Adrenal gland (tissue), 12 donors: ENCODE measurements around the gene HSD17B2. TPM values are rescaled to one million over a fixed set of nuclear protein-coding genes. Genes with fewer than 3 reads are reported as not detected.

Experiments used
- DNase-seq, 7 donors: peaks; one replicate each; pipeline ENCODE4 v3.0.0-alpha.2; 2019 to 2020
- H3K27ac ChIP-seq, 5 donors: fragments of 200-600 bp; sonication (generic) in 4 of 5; 1 replicate in 3 of 5; 2 replicates in 2 of 5; pipeline versions ENCODE4 v1.5.1 to v1.8.0; 2016 to 2020; ENCODE audit warnings: mild to moderate bottlenecking in 1 of 5
- H3K27me3 ChIP-seq: fragments of 200-600 bp; 2 replicates; pipeline ENCODE4 v1.8.0; 2021
- H3K36me3 ChIP-seq, 2 donors: fragments of 200-600 bp; replicated peaks in 1 of 2; 1 replicate in 1 of 2; 2 replicates in 1 of 2; pipeline versions ENCODE4 v1.5.1 to v1.8.0; 2018 to 2022
- H3K4me1 ChIP-seq, 2 donors: fragments of 200-600 bp; replicated peaks in 1 of 2; 1 replicate in 1 of 2; 2 replicates in 1 of 2; pipeline versions ENCODE4 v1.5.1 to v1.8.0; 2018 to 2021
- H3K4me3 ChIP-seq, 4 donors: fragments of 200-600 bp; sonication (generic) in 3 of 4; one replicate each; pipeline ENCODE4 v1.5.1; 2016 to 2018
- H3K9me3 ChIP-seq, 3 donors: fragments of 200-600 bp; sonication (generic) in 1 of 3; replicated peaks in 1 of 3; 1 replicate in 2 of 3; 2 replicates in 1 of 3; pipeline versions ENCODE4 v1.5.1 to v1.8.0; 2016 to 2021
- POLR2A ChIP-seq, 2 donors: fragments of 450-650 bp; IDR thresholded peaks; one replicate each; pipeline ENCODE4 v1.6.1; 2017; ENCODE audit warnings: antibody characterized with exemption in 2 of 2, mild to moderate bottlenecking in 2 of 2, moderate library complexity in 1 of 2
- WGBS, 4 donors: extraction: QIAGEN DNeasy Blood & Tissue Kit in 2 of 4; methylation state at CpG; one replicate each; pipeline versions ENCODE4 v1.1.5 to v1.1.7; 2013 to 2017; 5-methylcytosine and 5-hydroxymethylcytosine counted together
- intact Hi-C, 2 donors: fragments of 100-400 bp; cut with DNase I; formaldehyde crosslinking; loops; one replicate each; pipeline versions ENCODE4 v1.14.1 to v1.15.0; 2022 to 2023
- polyA plus RNA-seq, 3 donors: library from polyadenylated mRNA; stranded (reverse); fragments of 200-250 nt in 2 of 3; fragments of 350-450 nt in 1 of 3; fragmentation: Illumina TruSeq in 1 of 3; extraction: RNeasy Lipid Tissue Mini Kit (QIAGEN cat#74804) in 1 of 3; gene quantifications; one replicate each; pipeline ENCODE4 v1.2.3, GENCODE V29; 2013 to 2014
- total RNA-seq, 9 donors: library from RNA; depleted of rRNA in 4 of 9; stranded (reverse); fragments of >200 nt in 4 of 9; fragments of 120-200 nt in 1 of 9; fragmentation: NEBNext Ultra II Directional in 1 of 9; extraction: Animal tissue kit (Norgen Biotek cat#: 25700) in 1 of 9; gene quantifications; one replicate each; pipeline versions ENCODE4 v1.1.0 to v1.2.4, GENCODE V29; 2013 to 2023
- TF ChIP-seq, protein P1 (sequence below), 6 experiments: fragments of 450-650 bp in 4 of 6; fragments of 200-600 bp in 2 of 6; sonication (generic) in 1 of 6; IDR thresholded peaks; 1 replicate in 5 of 6; 2 replicates in 1 of 6; pipeline versions ENCODE4 v1.5.1 to v1.8.0; 2016 to 2021; ENCODE audit warnings: antibody characterized with exemption in 6 of 6, mild to moderate bottlenecking in 2 of 6, moderate library complexity in 1 of 6
- donor health status: healthy with polysubstance abuse.
- donor health status: Bipolar disorder and iron deficiency.
- donor health status: DM: yes; HTN: yes; CAD: no.
- donor health status: DM: no; HTN: no; CAD: no.
- donor health status: DM: no; HTN: no; CAD: no.
- donor health status: DM: yes; HTN: yes; CAD: no.

The HSD17B2 gene
- total and polyA plus RNA-seq, 12 donors: 0.10 to 0.16 TPM; not detected in 10

DNA sequence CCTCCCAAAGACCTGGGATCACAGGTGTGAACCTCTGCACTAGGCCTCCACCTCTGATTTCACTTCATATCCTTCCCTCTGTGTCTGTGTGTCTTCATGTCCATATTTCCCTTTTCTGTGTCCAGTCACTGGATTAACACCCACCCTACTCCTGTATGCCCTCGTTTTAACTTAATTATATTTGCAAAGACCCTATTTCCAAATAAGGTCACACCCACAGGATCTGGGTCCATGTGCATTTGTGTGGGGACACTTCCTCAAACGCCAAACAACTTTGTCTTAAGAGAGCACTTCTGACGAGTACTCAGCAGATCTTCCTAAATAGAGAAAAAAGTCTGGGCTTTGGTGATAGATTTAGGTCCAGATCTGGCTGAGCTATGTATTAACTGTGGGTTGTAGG is 78.7 kb downstream of the HSD17B2 start:
- no peaks in the 10 kb centered on the region for H3K9me3 ChIP-seq
- no peaks in the 10 kb centered on the region for H3K36me3 ChIP-seq
- WGBS, 4 donors: 55 to 80% (median 71%) methylated on average over 3 of the region's 3 CpGs
- H3K27me3 ChIP-seq: no peaks in the 10 kb centered on the region
- no peak for DNase-seq
- TF ChIP-seq, protein P1, sequence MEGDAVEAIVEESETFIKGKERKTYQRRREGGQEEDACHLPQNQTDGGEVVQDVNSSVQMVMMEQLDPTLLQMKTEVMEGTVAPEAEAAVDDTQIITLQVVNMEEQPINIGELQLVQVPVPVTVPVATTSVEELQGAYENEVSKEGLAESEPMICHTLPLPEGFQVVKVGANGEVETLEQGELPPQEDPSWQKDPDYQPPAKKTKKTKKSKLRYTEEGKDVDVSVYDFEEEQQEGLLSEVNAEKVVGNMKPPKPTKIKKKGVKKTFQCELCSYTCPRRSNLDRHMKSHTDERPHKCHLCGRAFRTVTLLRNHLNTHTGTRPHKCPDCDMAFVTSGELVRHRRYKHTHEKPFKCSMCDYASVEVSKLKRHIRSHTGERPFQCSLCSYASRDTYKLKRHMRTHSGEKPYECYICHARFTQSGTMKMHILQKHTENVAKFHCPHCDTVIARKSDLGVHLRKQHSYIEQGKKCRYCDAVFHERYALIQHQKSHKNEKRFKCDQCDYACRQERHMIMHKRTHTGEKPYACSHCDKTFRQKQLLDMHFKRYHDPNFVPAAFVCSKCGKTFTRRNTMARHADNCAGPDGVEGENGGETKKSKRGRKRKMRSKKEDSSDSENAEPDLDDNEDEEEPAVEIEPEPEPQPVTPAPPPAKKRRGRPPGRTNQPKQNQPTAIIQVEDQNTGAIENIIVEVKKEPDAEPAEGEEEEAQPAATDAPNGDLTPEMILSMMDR (IDR thresholded peaks at IDR 0.05): no peak
- TF ChIP-seq POLR2A (IDR thresholded peaks at IDR 0.05): no peak
- H3K4me3 ChIP-seq: no peak overlapping the region
- no peaks in the 10 kb centered on the region for H3K4me1 ChIP-seq
- intact Hi-C loops: no loop called here
- H3K27ac ChIP-seq: no peak overlapping the region

DNA sequence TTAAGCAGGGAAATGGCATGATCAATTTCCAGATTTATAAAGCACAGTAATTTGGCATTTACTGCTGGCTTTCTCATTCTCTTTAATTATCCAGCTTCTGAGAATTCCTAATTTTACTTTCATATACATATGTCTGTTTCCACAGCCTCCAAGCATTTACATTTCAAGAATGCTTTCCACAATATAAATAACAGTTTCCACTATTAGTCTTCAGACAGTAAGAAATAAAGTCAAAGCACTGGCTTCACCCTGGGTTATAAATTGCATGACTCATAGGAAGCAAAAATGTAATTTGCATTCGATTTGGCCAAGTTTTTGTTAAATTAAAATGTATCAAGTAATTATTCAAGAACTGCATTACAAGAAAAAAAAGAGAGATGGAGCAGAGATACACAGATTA is 81.5 kb downstream of the HSD17B2 start:
- Histone ChIP-seq H3K36me3 (no peaks in the 10 kb centered on the region), H3K27me3 (no peaks in the 10 kb centered on the region), H3K4me3 (no peak overlapping the region), H3K4me1 (no peaks in the 10 kb centered on the region), H3K27ac (no peak overlapping the region), H3K9me3 (no peaks in the 10 kb centered on the region)
- no peak for TF ChIP-seq POLR2A (IDR thresholded peaks at IDR 0.05)
- TF ChIP-seq, protein P1 (IDR thresholded peaks at IDR 0.05): no peak
- no peak for DNase-seq
- 19 to 55% (median 41%) methylated on average over 1 of the region's 1 CpG for WGBS, 4 donors
- intact Hi-C loops: no loop called here

DNA sequence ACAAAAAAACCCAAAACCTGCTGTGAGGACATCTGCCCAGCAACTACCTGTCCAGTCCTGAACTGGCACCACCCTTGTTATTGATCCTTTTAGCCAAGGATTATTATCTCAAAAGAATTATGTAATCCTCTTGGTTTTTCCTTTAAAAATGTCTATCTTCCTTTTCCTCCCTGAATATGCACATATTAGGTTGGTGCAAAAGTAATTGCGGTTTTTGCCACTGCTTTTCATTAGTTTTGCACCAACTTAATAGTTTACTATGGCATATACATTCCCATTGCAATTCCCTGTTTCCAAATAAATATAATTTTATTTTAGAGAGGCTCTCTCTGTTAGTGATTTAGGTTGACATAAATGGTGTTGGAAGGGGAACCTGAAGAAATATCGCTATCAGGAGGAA is 83.7 kb downstream of the HSD17B2 start:
- WGBS, 4 donors: 90 to 94% (median 91%) methylated on average over 2 of the region's 2 CpGs
- TF ChIP-seq, protein P1 (IDR thresholded peaks at IDR 0.05): no peak
- TF ChIP-seq POLR2A (IDR thresholded peaks at IDR 0.05): no peak

DNA sequence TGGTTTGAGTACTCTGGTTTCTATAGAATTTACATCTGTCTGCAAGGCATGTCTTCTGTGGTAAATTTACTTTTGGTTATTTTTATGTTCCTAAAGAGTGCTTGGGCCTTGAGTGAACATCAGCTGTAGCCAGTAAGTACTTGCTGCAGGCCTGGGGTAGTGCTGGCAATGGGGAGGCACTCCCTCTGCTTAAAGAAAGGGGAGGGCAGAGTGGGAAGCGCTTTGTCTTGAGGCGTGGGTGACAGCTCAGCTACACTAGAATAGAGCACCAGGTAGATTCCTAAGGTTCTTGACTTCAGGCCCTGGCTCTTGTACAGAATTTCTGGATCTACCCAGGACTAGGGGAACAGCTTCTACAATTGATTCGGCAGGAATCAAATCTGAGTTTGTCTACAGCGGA is 84.4 kb downstream of the HSD17B2 start:
- intact Hi-C loops: no loop called here

More for the DNA sequence above, 83.7 kb downstream of the HSD17B2 start:
- intact Hi-C loops: no loop called here
- Histone ChIP-seq H3K27me3 (no peaks in the 10 kb centered on the region), H3K4me1 (no peaks in the 10 kb centered on the region), H3K27ac (no peak overlapping the region), H3K9me3 (no peaks in the 10 kb centered on the region), H3K4me3 (no peak overlapping the region), H3K36me3 (no peaks in the 10 kb centered on the region)
- DNase-seq: no peak

More for the DNA sequence above, 84.4 kb downstream of the HSD17B2 start:
- H3K4me3 ChIP-seq: no peak overlapping the region
- H3K27me3 ChIP-seq: no peaks in the 10 kb centered on the region
- 70 to 74% (median 70%) methylated on average over 4 of the region's 4 CpGs for WGBS, 4 donors
- no peaks in the 10 kb centered on the region for H3K36me3 ChIP-seq
- no peaks in the 10 kb centered on the region for H3K9me3 ChIP-seq
- no peak overlapping the region for H3K27ac ChIP-seq
- no peaks in the 10 kb centered on the region for H3K4me1 ChIP-seq
- TF ChIP-seq, protein P1 (IDR thresholded peaks at IDR 0.05): no peak
- no peak for TF ChIP-seq POLR2A (IDR thresholded peaks at IDR 0.05)
- DNase-seq: no peak
